Measurements from ENCODE around the gene CD160.
"Not testable (repeated sequence)": the region's sequence is repeated elsewhere in the genome, so short reads cannot be mapped to it uniquely, and the experiment has no call there.

Gene CD160, protein sequence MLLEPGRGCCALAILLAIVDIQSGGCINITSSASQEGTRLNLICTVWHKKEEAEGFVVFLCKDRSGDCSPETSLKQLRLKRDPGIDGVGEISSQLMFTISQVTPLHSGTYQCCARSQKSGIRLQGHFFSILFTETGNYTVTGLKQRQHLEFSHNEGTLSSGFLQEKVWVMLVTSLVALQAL

DNA sequence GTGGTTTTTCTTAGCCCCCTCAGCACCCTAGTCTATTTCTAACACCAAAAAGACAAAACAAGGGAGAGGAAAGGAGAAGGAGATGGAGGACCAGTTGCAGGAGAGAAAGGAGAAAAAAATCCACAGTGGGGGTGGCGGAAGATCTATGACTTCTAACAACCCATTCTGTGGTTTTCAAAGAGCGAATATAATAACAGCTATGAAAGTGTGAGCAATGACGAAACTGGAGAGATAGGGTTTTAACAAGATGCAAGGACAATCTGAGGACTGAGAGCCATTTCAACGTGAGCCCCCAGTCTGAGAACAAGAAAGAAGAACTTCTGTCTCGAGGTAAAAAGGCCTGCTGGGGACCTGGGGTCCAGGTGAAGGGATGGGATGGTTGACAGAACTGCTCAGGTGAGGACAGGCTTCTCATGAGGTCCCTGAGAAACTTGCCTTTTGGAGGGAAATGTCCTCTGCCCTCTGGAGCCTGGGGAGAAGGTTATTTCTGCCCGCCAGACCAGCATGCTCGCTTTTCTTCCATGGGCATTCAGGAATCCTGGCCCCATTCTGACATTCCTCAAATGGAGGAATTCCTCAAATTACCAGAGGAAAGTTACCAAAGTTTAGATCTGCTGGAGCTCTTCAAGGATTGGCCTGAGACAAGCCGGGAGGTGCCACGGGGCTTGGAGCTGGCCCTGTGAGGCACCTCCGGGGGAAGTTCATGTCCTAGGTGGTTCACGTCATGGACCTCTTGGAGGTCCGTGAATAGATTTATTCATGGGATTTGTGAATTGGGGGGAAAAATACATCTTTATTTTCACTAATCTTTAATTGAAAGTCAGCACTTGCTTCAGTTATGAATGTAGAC lies at the start of gene CD160:
Gene CD160 (plus strand): TSS at position 270 of the 850 bp plus-strand sequence. CDS start 8,829 bp downstream, outside the sequence.
- DNase-seq (ENCODE audit: low read depth in 2 of 2) = no peak

DNA sequence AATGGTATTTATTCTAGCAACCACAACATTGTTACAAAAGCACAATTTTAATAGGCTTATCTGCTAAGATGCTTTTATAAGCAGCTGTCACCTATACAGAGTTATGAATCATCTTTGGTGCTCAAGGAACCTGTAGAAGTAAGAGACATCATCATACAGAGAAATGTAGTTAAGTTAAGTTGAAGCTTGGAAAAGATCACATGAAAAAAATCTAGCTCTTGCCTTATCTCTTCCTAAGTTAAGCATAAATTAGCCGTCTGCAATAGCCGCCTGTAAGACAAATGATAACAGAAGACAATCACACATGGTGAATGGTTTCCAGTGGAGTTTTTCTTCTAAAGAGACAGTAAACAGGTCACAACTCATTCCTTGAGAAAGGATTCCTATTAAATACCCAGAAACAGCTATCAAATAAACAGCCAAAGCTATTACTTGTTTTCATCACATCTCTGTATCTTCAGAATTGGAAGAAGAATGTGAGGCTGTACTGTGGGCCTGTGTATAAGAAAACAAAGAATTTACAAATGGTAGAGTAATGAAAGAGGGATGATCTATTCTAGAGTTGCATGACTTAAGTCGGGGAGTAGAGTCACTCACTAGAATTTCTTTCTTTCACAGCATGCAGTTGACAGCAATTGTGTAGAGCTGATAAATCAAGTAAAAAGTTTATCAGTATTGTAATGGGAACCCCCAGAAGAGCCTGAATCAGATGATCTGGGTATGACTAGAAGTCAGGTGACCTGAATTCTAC lies 48.1 kb upstream of the CD160 start:
- not testable (repeated sequence) for DNase-seq (ENCODE audit: low read depth in 2 of 2)

DNA sequence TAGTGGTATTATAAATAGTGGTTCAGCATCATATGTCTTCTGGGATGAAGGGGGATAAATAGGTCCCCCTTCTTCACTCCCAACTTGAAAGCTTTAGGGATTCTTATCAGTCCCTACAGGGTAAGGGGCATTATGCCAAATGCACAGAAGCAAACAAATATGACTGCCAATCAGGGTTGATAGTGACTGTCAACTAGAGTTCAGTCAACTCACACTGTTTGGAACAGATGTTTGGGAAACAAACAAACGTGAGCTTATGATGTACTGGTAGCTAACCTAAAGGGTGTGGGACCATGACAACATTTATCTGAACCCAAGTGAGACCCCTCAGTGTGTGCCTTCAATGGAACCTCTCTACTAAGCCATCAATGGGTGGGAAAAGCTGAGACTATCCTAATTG lies 46.1 kb upstream of the CD160 start:
- not testable (repeated sequence) for DNase-seq (ENCODE audit: low read depth in 2 of 2)

DNA sequence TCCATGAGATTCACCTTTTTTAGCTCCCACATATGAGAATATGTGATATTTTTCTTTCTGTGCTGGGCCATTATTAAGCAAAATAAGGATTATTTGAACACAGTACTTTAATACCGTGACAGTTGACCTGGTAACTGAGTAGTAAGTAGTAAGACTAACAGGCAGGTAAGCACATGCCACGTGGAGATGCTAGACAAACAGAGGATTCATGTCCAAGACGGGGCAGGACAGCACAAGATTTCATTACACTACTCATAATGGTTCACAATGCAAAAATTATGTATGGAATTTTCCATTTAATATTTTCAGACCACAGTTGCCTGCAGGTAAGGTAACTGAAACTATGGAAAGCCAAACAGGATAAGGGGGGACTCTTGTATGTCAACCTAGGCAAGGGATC lies 34.4 kb upstream of the CD160 start:
- DNase-seq (ENCODE audit: low read depth in 2 of 2) = not testable (repeated sequence)

DNA sequence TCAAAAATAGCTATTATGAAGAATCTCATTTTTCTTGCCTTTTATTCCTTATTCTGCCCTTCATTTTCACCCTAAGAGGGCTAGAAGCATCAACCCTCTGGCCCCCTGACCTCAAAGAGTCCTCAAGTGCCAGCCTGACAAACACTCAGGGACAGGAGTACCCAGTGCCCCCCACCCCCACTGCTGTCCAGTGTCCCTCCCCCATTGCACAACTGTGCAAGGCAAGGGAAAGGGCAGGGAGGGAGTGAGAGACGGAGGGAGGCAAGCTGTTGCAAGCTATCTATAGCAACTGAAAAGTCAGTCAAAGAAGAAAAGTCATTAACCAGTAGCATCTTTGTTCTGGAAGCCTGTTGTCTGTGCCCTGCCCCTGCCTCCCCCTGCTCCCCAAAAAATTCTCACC lies 33.2 kb upstream of the CD160 start:
- DNase-seq (ENCODE audit: low read depth in 2 of 2) = not testable (repeated sequence)

DNA sequence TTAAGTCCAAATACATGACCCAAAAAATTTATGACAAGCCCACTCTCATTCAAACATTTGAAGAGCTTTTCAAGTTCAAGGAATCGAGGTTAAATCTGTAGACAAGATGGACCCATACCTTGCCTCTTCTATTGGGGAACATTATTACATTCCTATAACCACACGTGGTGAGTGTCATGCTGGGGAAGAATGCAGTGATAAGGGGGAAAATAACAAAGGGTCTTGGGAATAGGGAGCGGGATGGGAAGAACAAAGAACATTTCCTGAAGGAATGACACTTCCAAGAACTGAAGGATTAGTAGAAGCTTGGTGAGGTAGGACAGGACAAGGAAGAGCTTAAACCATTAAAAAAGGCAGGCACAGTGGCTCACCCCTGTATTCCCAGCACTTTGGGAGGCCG lies 31.0 kb upstream of the CD160 start:
- no peak for DNase-seq (ENCODE audit: low read depth in 2 of 2)

DNA sequence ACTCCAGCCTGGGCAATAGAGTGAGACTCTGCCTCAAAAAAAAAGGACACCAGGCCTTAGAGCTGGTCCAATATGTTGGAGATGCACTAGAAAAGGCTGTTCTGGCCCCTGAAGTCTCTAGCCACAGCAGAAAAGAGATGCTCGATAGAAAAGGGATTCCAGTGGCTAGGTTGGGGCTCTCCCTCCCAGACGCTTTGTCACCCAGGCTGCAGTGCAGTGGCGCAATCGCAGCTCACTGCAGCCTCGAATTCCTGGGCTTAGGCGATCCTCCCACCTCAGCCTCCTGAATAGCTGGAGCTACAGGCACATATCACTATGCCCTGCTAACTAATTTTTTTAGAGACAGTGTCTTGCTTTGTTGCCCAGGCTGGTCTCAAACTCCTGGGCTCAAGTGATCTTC lies 30.4 kb upstream of the CD160 start:
- DNase-seq (ENCODE audit: low read depth in 2 of 2) = no peak

DNA sequence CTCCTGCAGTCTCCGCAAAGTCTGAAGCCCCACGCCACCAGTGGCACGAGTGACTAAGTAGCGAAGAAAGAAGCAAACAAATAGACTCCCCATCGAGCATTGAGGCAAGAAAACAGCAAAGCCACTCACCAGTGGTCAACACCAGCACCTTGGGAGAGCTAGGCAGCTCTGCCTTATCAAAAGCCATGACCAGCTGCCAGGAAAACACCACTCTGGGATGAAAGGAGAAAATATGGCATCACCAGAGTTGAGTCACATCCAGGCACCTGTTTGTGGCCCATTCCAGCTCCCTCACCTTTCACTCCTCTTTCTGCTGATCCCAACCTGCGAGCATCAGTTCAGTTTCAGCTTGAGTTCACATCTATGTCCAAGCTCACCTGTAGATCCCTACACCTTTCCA lies 29.4 kb upstream of the CD160 start:
- no peak for DNase-seq (ENCODE audit: low read depth in 2 of 2)

DNA sequence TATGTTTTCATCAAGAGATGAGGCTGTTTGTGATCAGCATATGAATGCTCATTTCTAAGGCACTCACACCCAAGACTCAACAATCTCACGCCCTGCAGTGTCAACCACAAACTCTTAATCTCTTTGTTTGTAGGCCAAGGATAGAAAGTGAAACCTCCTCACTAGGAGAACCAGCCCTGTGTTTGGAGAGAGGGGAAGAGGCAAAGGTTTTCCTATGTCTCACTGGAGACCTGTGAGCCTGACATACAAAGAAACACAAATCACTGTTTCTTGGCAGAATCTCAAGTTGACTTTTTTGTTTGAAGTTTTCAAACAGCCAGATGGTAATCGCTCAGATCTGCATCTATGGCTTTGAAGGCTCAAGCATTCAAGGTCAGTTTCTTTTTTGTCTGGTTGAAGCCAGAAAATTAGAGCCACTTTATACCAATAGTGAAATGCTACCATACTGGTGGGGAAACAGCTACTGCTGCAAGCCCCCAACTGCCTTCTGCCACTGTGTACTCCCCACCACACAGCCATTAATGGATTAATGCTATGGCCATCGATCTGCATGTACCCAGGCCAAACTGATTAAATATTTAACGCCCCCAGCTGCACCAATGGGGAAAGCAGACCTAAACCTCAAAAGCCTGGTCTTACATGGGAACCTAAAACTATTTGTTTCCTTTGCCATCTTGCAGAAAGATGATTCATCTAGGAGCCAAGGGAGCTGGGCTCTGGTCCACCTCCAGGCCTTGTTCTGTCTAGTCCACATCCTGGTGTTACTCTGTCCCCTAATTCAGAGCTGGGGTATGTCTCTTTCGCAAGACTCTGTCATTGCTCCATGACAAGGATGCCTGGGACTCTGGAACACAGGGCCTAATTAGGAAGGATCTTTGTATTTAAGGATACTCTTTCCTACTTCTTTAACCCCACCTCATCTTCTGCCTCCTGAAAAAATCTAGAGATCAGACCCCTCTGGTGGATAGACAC lies 28.4 kb upstream of the CD160 start:
- DNase-seq (ENCODE audit: low read depth in 2 of 2) = no peak

DNA sequence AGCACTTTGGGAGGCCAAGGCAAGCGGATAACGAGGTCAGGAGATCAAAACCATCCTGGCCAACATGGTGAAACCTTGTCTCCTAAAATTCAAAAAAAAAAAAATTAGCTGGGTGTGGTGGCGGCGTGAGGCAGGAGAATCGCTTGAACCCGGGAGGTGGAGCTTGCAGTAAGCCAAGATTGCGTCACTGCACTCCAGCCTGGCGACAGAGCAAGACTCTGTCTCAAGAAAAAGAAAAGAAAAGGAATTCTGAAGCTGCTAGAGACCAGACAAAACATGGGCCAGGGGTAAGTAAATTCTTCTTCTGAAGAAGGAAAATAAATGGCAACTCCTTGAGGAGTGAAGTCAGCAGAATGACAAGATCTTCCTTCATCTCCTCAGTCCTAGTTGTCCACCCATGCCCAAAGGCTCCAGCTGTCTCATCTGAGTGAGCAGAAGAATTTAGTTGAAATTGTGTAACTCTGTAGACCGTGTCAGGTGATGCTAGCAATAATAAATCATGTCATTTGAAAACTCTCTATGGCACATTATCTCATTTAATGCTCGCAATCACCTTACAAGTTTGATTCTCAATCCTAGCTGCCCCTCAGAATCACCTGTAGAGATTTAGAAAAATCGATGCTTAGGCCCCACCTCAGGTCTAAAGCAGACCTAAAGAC lies 26.4 kb upstream of the CD160 start:
- DNase-seq (ENCODE audit: low read depth in 2 of 2) = no peak

DNA sequence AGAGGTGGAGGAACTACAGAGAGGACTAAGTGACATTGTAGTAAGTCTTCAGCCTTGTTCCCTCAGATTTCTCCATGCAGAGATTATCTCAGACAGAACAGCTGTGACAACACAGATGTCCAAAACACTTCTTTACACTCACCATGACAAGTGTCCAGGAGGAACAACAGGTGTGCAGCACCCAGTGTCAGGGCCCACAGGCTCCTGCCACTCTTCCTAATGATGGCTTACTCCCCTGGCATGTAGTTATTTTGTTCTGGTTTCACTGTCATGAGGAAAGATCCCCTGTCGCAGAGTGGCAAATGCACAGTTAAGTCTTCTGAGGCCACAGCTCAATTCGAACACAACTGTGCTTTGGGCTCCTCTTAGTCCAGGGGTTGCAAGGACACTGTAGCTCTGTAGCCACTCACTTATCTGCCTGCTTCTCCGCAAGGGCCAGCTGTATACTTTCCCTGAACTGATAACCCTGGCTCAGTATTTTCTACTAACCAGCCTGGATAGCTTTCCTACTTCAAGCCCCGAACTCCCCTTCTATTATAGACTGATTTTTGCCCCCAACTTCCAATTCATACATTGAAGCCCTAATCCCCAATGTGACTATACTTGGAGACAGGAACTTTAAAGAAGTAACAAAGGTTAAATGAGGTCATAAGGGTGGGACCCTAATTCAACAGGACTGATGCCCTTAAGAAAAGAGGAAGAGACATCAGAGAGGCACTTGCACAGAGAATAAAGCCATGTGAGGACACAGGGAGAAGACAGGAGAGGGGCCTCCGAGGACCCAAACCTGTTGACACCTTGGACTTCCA lies 23.3 kb upstream of the CD160 start:
- no peak for DNase-seq (ENCODE audit: low read depth in 2 of 2)

DNA sequence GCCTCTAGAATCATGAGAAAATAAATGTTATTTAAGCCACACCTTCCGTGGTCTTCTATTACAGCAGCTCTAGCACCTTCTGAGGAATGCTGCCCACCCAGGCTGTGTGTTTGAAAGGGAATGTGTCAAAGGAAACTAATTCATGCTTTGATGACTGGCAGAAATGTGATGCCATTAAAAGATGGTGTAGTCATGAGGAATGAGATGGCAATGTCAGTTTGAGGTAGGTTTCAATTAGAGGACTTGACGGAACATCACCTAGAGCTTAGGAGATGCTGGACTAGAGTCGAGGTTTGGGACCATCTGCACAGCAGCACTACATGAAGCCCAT lies 22.7 kb upstream of the CD160 start:
- no peak for DNase-seq (ENCODE audit: low read depth in 2 of 2)

DNA sequence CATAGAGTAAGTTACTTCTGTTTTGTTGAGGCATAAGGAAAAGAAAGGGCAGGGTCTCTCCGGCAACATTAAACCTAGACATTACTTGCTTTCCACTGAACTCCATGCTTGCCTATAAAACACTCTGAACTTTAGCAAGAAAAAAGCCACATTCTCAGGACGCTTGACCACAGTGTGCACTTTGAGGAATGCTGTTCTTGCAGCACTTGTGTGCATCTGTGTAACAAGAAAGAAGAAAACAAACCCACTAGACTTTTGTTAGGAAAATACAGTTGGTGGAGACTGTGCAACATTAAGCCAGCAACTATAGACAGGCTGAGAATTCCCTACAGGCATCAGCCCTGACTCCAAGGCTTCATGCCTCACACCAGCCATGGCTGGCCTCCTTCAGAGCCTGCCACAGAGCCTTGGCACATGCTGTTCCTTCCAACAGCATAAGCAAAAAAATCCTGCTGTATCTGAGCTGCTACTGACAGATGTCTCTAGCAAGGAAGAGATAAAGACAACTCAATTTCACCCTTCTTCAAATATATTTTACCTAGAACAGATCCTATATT lies 17.9 kb upstream of the CD160 start:
- DNase-seq (ENCODE audit: low read depth in 2 of 2) = no peak

DNA sequence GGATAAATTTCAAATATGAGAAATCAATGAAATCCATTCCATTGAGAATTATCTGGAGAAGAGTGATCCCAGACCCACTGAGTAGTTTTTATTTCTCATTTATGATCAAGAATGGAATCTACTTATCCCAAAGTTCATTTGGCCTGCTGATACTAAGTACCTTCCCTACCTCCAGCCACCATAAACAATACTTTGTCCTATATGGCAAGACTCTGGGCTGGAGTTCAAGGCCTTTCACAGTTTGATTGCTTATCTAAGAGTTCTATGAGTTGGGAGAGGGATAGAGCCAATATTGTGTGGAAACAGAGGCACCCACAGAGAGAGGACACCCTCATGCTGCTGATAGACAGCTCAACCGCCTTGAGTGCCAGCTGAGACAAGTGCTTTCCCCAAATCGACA lies 17.2 kb upstream of the CD160 start:
- DNase-seq (ENCODE audit: low read depth in 2 of 2) = no peak

DNA sequence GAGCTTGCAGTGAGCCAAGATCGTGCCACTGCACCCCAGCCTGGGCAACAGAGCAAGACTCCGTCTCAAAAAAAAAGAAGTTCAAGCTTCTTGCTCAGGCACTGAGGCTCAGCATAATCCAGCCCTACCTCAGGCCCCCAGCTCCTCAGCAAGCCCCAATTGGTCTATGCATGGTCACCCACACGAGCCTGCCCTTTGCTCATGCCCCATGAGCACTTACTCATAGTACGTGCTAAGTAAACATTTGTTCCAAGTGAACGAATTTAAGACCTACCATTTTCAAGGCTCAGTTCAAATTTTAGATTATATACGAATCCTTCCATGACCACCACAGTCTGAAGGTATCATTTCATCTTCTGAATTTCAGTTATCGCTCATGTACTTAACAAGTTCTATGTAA lies 16.5 kb upstream of the CD160 start:
- DNase-seq (ENCODE audit: low read depth in 2 of 2) = no peak

DNA sequence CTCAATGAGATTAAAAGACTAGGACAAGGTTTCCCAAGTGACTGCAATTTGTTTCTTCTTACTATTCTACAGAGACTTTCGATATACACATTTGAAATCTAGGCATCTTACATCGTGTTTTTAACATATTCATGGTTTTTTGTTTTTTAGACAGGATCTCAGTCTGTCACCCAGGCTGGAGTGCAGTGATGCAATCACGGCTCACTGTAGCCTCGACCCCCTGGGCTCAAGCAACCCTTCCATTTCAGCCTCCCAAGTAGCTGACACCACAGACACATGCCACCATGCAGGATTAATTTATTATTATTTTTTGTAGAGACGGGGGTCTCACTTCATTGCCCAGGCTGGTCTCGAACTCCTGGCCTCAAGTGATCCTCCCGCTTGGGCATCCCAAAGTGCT lies 13.7 kb upstream of the CD160 start:
- no peak for DNase-seq (ENCODE audit: low read depth in 2 of 2)

DNA sequence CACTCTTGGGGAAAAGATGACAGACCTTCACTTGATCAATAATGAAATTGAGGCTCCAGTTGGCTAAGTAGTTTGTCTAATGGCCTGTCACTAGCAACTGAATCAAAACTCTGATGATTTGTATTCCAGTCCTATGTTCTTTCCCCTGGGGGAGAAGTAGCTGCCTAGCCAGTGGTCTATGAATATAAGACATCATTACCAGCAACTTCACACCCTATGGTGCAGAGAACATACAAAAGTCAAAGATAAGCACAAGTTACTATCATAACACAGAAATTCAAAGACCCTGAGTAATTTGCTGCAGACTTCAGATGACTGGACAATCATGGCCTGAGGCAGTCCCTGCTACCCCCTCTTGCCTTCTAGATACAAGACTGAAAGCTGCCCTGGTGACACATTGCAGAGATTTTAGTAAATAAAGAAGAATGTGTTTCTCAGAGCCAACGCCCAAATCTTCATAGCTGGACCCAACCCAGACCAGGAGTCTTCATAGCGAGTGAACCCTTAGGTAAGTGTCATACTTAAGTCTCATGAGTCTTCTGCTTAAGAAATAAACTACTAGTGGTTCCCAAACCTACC lies 13.1 kb upstream of the CD160 start:
- no peak for DNase-seq (ENCODE audit: low read depth in 2 of 2)

DNA sequence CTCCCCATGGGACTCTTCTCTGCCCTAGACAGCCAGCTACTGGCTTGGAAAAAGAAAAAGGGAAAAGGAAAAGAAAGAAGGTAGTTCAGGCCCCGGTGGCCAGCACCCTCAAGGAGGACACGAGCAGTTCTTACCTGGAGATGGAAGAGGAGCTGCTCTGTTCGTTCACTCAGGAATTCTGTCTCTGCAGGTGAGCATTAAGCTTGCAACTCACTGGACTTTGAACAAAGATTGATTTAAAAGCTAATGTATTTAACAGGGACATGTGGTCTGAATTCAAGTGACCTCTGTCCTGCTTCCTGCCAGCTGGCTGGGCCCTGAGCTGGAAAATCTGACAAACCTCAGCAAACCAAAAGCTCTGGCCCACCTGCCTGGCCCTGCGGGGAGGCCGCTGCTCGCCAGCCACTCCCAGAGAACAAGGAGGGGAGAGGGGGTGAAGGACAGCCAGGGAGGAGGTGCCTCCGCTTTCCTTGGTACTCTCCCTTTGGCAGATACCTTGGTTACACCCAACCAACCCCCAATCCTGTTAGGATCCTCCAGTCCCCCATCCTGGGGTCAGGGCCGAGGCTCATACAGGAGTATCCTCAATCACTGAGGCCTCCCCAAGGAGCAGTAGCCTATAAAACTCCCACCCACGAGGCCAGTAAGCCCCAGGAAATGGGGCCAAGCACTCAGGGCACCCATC lies 12.0 kb upstream of the CD160 start, which contains the start of gene PDZK1:
Gene PDZK1 (minus strand): TSS at position 186 of the 685 bp plus-strand sequence. CDS start 19,347 bp downstream, outside the sequence.
- DNase-seq (ENCODE audit: low read depth in 2 of 2) = no peak

DNA sequence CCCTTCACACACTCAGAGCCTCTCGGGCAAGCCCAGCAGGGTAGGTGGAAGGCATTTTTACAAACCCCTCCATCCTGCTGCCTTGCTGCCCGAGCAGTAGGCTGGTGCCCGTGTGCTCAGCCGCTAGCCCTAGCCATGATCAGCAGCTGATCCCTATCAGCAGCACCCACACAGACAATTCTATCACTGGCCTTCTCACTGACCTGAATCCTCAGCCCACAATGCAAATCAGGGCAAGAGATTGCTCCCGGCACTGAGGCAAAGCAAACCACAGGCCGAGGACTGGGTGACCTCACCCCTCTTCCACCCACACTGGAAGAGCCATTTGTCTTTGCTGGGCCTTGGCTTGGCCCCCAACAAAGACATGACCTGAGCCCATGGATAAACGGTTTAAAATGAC lies 11.2 kb upstream of the CD160 start:
- no peak for DNase-seq (ENCODE audit: low read depth in 2 of 2)
